Thyroid gland (tissue), 4 donors: ENCODE measurements around the gene PLGRKT.

Experiments used
- CTCF ChIP-seq, 6 experiments: fragments of 200-600 bp in 3 of 6; fragments of 450-650 bp in 3 of 6; sonication (generic) in 3 of 6; IDR thresholded peaks; one replicate each; pipeline ENCODE4 v1.5.1; 2016 to 2019; ENCODE audit warnings: antibody characterized with exemption in 6 of 6, mild to moderate bottlenecking in 2 of 6, inconsistent platforms in 1 of 6, moderate library complexity in 1 of 6
- POLR2A ChIP-seq, 2 donors: fragments of 450-650 bp; IDR thresholded peaks; one replicate each; pipeline ENCODE4 v1.6.1; 2017; ENCODE audit warnings: antibody characterized with exemption in 2 of 2, mild to moderate bottlenecking in 2 of 2, moderate library complexity in 1 of 2

GRCh38 chr9:5357431-5358105 is 80.2 kb downstream of the PLGRKT start:
- TF ChIP-seq POLR2A (IDR thresholded peaks at IDR 0.05) (no peak), CTCF (IDR thresholded peaks at IDR 0.05) (no peak)
